HFF-Myc (cell line): ENCODE measurements around the gene RGCC.

Experiments used
- DNase-seq: peaks from one replicate; pipeline ENCODE4 v3.0.0-alpha.2; 2011; ENCODE audit warnings: low read depth; ENCODE audit errors: extremely low read depth
- H3K4me3 ChIP-seq: replicated peaks from 2 replicates; pipeline ENCODE4 v1.5.1; 2011; ENCODE audit warnings: low read depth, mild to moderate bottlenecking, control low read depth, low read length
- CTCF ChIP-seq: IDR thresholded peaks from 2 replicates; pipeline ENCODE4 v1.5.1; 2012; ENCODE audit warnings: mild to moderate bottlenecking, low read depth, low read length, control low read depth; ENCODE audit errors: missing control alignments

Gene RGCC

GRCh38 chr13:41512441-41512840 lies 55.1 kb downstream of the RGCC start:
- TF ChIP-seq CTCF = no peak
- H3K4me3 ChIP-seq = no peak overlapping the region
- no peak for DNase-seq

GRCh38 chr13:41513600-41513999 lies 56.2 kb downstream of the RGCC start:
- DNase-seq = no peak
- no peak for TF ChIP-seq CTCF
- no peak overlapping the region for H3K4me3 ChIP-seq

- DNase-seq = no peak
- no peak for TF ChIP-seq CTCF
Measured at GRCh38 chr13:41514853-41515395, 57.6 kb downstream of the RGCC start.

GRCh38 chr13:41515491-41516139 lies 58.3 kb downstream of the RGCC start:
- H3K4me3 ChIP-seq = no peak overlapping the region
- no peak for DNase-seq
- no peak for TF ChIP-seq CTCF

More at GRCh38 chr13:41514853-41515395, 57.6 kb downstream of the RGCC start:
- no peak overlapping the region for H3K4me3 ChIP-seq

- DNase-seq = no peak
- TF ChIP-seq CTCF = no peak
- H3K4me3 ChIP-seq = no peak overlapping the region
Measured at GRCh38 chr13:41516166-41516565, 58.8 kb downstream of the RGCC start.

- no peak for DNase-seq
- no peak overlapping the region for H3K4me3 ChIP-seq
- no peak for TF ChIP-seq CTCF
Measured at GRCh38 chr13:41516760-41517159, 59.4 kb downstream of the RGCC start.
